ENCODE data around the gene CD40.

- TF ChIP-seq CTCF (IDR thresholded peaks at IDR 0.05) (no peak), TCF7L2 (IDR thresholded peaks at IDR 0.05; ENCODE audit: low read depth, low read length) (no peak)
Observed at GRCh38 chr20:46093531-46093930, 24.6 kb upstream of the CD40 start.
